HT1080 (cell line): ENCODE results near the gene ZBTB40. TPM values are rescaled to one million over a fixed set of nuclear protein-coding genes. Genes with fewer than 3 reads are reported as not detected.

Experiments
- DNase-seq: peaks from one replicate; pipeline ENCODE4 v3.0.0-alpha.2; 2015; ENCODE audit warnings: low read depth
- total RNA-seq: library from RNA; depleted of rRNA; stranded (reverse); fragments of >200 nt; shearing (Covaris generic); gene quantifications from 2 replicates; pipeline ENCODE4 v1.2.3, GENCODE V29; 2014

Gene ZBTB40
- total RNA-seq, 1 experiment from 2014 or later, result 13.0 TPM

DNA sequence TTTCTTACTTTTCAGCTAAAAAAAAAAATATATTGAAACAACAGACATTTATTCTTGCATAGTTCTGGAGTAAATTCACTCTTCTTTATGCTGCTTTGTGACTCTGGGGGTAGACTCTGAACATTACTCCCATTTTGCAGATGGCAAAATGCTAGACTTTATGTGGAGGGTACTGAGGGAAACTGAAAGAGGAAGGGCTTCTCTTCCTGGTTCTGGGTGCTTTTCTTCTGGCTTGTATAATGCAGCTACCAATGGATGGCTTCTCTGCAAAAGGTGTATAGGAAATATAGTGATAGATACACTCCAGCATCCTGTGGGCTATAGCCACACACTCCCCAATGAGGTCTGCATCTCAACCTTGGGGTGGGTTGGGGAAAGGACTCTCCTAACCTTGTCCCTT, 19.7 kb upstream of the ZBTB40 start:
- no peak for DNase-seq

DNA sequence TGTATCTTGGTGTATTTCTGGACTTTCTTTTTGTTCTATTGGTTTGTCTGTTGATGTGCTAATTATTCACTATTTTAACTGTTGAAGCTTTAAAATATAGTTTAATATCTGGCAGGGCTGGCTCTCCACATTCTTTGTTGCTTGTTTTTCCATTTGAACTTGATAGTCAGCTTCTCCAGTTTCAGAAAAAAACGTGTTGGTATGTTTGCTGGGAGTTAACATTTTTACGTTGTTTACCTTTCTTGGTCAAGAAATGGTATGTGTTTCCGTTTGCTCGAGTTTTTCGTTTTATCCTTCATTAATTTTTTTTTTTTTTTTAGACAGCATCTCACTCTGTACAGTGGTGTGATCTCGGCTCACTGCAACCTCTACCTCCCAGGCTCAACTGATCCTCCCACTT, 16.9 kb upstream of the ZBTB40 start:
- DNase-seq, result no peak

GRCh38 chr1:22436948-22437347, 14.7 kb upstream of the ZBTB40 start:
- DNase-seq, result no peak

GRCh38 chr1:22437573-22437972, 14.1 kb upstream of the ZBTB40 start:
- DNase-seq, result no peak

GRCh38 chr1:22440582-22440981, 11.1 kb upstream of the ZBTB40 start:
- no peak for DNase-seq

DNA sequence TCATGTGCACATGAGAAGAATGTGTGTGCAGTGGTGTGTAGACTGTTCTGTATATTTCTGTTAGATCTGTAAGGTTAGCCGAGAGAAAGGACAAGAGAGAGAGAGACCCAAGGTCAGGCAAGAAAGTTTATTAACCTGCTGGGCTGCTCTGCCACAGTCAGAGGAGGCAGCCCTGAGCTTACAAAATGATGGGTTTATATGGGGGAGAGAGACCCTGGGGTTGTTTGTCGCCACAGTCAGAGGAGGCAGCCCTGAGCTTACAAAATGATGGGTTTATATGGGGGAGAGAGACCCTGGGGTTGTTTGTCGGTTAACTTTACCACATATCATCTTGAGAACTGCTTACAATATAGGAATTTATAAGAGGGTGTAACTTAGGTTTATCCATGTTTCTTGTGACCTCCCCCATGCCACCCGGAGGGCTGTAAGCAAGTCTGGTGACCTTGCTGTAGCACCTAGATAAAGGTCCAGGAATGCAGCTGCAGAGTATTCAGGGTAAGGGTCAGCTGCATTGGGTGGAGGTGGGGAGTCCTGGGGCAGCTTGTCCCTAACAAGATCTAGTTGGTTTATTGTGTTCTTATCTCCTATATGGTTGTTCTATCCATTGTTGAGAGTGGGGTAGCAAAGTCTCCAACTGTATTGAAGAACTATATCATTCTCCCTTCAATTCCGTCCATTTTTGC, 9.3 kb upstream of the ZBTB40 start:
- DNase-seq, result no peak

DNA sequence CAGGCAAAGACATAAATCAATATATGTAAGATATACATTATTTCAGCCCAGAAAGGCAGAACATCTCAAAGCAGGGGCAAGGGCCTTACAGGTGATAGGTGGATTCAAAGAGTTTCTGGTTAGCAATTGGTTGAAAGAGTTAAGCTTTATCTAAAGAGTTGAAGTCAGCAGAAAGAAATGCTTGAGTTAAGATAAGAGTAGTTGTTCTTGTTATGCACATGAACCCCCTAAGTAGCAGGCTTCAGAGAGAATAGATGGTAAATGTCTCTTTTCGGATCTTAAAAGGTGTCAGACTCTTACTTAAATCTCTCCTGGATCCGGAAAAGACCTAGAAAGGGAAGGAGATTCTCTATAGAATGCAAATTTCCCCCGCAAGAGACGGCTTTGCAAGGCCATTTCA, 8.3 kb upstream of the ZBTB40 start:
- DNase-seq, result no peak

DNA sequence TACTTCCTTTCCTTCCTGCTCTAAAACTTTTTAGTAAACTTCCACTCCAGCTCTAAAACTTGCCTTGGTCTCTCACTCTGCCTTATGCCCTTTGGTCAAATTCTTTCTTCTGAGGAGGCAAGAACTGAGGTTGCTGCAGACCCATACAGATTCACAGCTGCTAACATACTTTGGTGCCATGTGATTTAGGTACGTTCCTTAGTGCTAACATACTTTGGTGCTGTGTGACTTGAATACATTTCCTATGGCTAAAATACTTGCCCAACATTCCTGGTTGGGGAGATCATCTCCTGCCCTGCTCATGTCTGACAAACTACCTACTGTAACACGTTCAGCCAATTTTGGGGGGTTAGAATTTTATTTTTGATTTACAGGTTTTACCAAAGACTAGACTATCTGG, 6.8 kb upstream of the ZBTB40 start:
- no peak for DNase-seq

GRCh38 chr1:22447621-22448111, 4.0 kb upstream of the ZBTB40 start:
- DNase-seq, result peak; percentile 74

- DNase-seq, result no peak
Observed at GRCh38 chr1:22449636-22450035, 2.0 kb upstream of the ZBTB40 start.

- no peak for DNase-seq
Observed at GRCh38 chr1:22450351-22451021, 1.2 kb upstream of the ZBTB40 start.

- DNase-seq, result peak; percentile 29
Observed at GRCh38 chr1:22452481-22452957, 868 bp downstream of the ZBTB40 start.

DNA sequence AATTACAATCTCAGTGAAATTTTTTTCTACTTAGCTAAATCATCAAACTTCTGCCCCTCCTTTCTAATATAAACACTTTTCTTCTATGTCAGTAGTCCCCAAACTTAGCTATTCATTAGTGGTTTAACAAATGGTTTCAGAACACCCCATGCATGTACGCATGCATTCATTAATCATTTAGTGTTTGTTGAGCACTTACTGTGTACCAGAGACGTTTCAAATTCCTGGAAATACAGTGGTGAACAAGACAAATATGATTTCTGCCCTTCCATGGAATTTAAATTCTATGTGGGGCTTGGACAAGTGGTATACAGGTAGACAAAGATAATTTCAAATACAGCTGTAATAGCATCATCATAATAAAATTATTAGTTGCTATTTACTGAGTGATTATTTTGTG, 1.5 kb downstream of the ZBTB40 start:
- no peak for DNase-seq

GRCh38 chr1:22454476-22455056, 2.9 kb downstream of the ZBTB40 start:
- no peak for DNase-seq

DNA sequence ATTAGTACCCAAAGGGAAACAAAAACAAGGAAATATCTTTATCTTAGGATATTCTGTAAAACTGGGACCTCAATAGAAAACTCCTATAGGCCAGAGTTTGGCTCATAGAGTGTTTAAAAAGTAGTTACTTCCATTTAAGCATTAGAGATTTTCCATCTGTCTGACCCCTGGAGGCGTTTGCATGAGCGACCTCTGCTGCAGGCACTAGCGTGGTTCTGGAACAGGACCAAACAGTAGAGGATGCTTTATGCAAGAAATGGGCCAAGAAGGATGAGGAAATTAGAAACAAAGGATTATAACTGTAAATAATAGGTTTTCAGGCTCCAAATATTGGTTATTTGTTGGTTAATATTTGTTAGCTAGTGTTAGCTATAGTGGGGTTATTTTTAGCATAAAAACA, 5.7 kb downstream of the ZBTB40 start:
- DNase-seq, result no peak

GRCh38 chr1:22457836-22458235, 6.2 kb downstream of the ZBTB40 start:
- DNase-seq, result no peak

GRCh38 chr1:22461100-22461499, 9.4 kb downstream of the ZBTB40 start:
- DNase-seq, result no peak

- no peak for DNase-seq
Observed at GRCh38 chr1:22461678-22462527, 10.3 kb downstream of the ZBTB40 start.

DNA sequence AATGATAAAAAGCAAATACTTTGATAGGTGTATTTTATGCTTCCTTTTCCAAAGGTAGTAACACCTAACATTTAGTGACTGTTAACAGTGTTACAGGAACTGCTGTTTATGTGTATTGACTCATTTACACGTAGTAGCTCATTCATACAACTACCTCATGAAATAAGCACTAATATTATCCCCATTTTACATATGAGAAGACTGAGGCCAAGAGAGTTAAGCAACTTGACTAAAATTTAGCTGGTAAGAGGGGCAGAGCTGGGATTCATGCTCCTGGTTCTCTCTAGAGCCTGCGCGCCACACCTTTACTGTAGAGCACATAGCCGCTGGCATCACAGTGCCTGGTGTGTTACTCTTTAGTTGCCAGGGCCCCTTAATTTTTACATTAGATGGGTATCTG, 11.3 kb downstream of the ZBTB40 start:
- DNase-seq, result no peak

GRCh38 chr1:22465015-22465565, 13.4 kb downstream of the ZBTB40 start:
- DNase-seq, result no peak

GRCh38 chr1:22465671-22466070, 14.0 kb downstream of the ZBTB40 start:
- DNase-seq, result no peak
